Measurements from ENCODE around the gene PIGN.
"Not testable (repeated sequence)": the region's sequence is repeated elsewhere in the genome, so short reads cannot be mapped to it uniquely, and the experiment has no call there.

PIGN gene

DNA sequence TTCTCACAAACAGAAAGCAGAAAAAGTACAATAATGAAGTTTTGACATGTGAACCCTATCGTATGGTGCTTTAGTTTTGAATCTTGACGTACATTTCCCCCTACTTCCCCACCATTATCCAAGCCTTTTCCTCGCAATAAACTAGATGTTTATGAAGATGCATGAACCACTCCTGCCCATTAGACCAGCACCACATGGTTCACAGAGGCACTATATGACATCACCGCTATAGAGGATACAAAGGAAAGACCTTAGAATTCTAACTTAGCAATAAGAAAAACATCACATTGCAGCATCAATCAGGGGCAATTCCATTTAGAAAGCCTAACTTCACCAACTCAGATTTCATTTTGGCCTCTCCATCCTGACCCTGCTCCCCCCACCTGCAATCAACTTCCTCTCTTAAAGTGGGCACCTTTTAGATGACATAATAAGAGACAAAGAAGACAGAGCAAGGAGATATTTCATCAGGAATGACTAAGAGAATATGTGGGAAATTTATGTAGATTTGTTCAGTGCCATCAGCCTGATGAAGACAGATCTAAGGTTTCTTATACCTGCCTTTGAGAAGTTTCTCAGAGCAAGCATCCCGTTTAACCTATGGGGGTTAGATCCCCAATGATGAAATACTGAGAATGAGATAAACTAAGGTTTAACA lies 124.9 kb downstream of the PIGN start:
- DNase-seq (ENCODE audit: low read depth in 3 of 3) = no peak

DNA sequence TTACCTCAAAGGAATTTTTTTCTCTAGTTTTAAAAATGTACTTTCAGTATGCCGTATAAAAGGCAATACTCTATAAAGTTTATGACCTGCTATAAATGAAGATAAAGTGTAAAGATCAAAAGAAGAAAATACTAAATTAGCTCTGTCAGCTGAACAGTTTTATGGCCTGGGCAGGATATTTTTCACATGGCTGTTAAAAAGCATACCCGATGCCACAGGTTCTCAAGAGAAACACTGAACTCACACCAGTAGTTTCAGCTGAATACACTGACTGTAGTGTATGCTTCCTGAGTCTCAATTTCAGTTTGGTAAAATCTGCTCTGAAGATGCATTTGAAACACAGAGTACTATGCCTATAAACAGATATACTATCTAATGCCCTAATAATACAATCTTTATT lies 126.0 kb downstream of the PIGN start:
- DNase-seq (ENCODE audit: low read depth in 3 of 3) = no peak

DNA sequence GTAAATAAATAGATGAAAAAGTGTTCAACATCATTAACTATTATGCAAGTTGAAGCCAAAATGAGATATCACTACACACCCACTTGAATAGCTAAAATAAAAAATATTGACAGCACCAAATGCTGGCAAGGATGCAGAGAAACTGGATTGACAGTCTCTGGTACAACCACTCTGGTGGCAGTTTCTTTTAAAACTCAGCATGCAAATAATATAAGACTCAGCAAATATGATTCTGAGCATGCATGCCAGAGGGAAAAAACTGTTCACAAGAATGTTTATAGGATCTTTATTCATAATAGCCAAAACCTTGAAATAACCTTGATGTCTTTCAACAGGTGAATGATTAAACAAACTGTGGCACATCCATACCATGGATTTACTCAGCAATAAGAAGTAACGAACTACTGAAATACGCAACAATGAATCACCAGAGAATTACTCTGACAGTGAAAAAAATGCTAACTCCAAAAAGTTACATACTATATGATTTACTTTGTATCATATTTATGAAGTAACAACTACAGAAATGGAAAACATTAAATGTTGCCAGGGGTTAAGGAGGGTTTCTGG lies 131.8 kb downstream of the PIGN start:
- no peak for DNase-seq (ENCODE audit: low read depth in 3 of 3)

DNA sequence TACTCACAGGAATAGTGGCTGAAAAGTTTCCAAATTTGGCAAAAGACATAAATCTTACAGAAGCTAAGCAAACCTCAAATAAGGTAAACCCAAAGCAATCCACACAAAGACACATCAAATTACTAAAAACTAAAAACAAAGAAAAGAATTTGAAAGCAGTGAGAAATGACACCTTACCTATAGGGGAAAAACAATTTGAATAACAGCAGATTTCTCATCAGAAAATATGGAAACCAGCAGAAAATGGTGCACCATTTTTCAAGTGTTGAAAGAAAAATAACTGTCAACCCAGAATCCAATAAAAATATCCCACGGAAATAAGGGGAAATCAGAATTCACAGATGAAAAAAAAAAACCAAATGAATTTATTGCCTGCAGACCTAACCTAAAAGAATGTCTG lies 138.6 kb downstream of the PIGN start:
- DNase-seq (ENCODE audit: low read depth in 3 of 3) = no peak

DNA sequence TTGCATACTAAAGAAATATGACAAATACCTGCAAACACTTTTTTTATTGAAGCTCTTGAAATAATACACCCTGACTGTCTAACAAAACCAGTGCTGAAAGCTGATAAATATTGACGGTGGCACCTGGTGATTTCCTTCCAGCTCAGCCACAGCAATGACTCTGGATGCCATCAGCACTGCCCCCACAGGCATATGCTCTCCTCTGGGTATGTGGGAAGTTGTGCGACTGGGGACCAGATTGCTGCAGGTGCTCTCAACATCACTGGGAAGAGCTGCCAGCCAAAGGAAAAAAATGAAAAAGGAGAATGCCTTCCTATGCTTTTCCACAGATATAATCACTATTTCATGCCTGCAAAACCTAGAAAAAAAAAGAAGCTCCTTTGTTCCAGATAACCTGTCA lies 141.5 kb downstream of the PIGN start:
- no peak for DNase-seq (ENCODE audit: low read depth in 3 of 3)

DNA sequence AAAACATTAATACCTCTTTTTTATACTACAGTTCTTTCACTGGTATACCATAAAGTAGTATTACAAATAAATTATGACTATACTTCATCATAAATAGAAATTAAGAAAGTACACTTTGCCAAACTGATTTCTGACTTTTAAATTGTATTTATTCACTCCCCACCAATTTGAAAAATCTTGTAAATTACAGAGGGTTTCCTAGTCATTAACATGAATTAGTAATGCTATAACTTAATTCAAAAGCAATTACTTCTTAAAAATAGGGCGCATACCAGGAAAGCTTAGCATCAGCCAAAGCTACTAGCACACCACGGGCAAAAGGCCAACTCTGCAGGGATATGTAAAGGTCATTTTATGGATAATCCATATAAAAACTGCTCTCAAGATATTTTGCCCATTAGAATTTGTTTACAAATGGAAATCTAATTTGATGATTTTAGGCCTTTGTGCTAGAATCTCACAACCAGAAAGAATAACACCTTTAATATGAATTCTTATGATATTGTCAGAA lies 142.3 kb downstream of the PIGN start:
- DNase-seq (ENCODE audit: low read depth in 3 of 3) = no peak

DNA sequence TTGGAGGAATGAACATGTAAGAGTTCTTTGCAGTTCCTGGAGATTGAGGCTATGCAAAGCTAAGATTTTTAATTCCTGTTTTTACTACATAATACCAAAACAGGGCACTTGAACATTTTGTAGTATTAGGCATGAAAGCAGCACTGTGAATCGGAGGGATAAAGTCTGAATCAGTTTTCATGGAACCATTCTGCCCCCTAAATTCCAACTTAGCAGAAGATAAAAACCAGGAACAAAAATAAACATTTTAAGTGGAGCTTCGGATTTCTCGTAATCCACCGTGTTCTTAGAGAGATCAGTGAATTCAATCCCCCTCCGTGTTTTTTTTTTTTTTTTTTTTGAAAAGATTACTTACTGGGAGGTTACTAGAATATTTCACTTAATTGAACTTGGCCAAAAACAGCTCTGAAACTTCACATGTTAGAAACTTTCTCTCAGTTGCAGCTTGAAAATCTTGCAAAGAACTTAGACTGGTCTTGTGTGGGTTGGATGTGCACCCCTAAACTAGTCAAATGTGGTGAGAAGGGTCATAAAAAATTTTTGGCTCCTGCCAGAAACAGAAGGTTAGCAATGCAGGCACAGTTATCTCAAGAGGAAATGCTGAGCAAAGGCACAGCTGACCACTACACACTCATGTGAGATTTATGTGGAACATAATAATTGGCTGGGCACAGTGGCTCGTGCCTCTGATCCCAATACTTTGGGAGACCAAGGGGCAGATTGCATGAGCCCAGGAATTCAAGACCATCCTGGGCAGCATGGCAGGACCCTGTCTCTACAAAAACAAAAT lies 148.7 kb downstream of the PIGN start:
- DNase-seq (ENCODE audit: low read depth in 3 of 3) = no peak

DNA sequence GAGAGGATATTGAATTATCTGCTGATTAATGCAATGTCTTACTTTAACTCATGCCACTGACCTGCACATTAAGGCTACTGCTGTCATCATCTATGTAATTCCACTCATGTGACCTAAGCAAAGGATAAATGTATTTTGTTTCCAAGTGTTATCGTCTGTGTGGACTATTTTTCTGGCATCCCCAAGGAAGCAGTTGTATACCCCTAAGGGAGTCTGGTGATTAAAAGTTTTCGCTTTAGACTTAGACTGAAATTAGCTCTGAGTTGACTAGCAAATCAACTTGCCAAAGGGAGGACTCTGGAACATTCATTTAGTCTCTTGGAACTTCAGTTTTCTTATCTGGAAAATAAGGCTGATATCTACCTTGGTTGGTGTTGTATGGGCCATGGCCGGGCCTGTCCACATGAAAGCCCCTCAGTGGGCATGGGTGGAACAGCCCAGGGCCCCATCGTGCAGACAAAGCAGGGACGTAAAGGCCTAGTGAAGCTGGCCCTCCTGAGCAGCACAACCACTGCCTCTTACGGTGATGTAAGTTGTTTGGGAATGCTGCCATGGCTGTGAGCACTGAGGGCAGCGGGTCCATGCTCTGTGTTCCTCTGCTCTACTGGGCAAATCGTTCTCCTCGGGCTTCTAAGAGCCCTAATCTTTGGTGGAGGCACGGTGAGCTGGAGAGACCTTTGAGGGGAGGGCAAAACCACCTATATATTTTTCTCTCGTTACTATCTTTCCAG lies 149.7 kb downstream of the PIGN start:
- DNase-seq (ENCODE audit: low read depth in 3 of 3) = no peak

DNA sequence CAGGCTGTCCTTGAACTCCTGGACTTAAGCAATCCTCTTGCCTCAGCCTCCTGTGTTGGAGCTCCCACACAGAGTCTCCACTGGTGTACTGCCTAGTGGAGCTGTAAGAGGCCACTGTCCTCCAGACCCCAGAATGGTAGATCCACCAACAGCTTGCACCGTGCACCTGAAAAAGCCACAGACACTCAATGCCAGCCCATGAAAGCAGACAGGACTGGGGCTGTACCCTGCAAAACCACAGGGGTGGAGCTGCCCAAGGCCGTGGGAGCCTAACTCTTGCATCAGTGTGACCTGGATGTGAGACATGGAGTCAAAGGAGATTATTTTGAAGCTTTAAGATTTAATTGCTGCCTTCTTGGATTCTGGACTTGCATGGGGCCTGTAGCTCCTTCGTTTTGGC lies 152.6 kb downstream of the PIGN start:
- not testable (repeated sequence) for DNase-seq (ENCODE audit: low read depth in 3 of 3)

DNA sequence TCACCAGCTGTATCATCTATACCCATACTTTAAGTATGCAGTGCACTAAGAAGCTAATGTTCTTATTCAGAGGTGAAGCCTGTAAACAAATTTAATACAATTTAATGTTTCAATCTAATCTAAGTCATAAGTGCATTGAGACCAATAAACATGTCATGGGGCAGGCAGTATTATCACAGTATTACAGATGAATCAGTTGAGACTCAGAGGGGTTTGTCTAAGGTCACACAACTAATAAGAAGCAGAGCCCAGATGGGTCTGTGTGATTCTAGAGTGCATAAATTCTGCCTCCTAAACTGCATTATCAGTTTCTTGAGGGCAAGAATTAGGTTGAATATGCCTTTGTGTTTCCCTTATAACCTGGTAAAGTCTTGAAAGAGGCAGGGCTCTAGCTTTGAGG lies 153.1 kb downstream of the PIGN start:
- DNase-seq (ENCODE audit: low read depth in 3 of 3) = no peak

DNA sequence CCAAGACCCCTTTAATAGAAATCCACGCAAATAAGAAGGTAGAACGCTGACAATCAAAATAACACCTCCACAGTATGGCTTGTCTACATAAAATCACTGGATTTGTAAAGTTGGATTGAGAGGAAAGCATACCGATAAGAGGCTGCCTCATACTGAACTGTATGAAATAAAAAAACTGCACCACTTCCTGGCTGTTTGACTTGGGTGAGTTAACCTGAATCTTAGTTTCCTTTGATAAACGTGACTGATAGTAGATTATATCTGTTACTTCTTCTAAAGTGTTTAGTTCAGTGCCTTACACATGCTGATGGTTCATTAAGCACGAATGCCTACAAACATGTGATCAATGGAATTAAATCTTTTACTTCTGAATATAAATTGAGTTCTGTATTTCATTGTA lies 153.6 kb downstream of the PIGN start:
- no peak for DNase-seq (ENCODE audit: low read depth in 3 of 3)

DNA sequence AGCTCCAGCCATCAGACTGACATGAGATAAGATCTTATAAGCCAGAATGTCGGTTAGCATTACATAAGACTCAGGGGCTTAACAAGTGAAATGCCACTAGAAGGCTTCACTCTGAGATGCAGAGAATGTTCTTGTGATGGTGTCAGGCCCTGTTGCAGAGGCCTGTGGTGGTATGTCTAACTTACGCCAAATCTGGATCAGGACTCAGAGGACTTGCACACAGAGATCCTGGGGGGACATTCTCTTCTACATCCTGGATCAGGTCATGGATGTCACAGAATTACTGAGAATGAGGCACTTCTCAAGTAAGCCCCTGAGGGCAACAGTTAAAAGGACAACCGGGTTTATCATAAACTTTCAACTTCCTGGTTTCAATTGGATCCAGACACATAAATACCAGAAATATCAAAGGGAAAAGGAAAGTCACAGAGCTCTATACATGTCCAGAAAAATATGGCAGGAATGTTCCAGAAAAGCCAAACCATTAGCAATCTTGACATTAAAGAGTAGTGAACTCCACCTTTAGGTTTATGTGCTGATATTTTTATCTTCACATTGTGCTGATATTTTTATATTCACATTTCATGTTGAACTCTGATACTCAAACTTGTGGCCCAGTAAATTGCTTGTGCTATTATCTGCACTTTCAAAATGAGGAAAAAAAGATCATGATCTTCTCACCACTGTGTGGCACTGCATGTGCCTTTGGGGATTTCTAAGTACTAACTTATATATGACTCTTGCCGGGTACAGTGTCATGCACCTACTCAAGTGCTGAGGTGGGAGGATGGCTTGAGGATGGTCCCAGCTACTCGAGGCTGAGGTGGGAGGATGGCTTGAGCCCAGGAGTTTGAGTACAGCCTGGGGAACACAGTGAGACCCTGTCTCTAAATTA lies 156.5 kb downstream of the PIGN start:
- no peak for DNase-seq (ENCODE audit: low read depth in 3 of 3)

DNA sequence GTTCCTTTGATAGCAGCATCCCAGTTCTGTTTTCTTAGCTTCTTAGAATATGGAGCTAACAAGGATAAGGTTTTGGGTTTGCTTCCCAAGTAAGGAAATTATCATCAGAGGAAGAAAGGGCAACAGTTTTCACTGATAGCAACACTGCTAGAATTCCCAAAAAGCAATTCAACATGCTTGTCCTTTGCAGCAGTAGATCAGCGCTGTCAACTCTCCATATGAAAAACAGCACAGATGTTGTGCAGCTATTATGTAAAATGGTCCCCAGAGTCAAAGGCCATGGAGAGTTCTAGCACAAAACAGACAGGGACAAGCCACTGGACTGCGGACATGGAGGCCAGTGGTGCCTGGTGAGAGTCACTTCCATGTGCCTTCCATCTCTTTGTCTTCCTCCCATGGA lies 158.1 kb downstream of the PIGN start:
- DNase-seq (ENCODE audit: low read depth in 3 of 3) = no peak

DNA sequence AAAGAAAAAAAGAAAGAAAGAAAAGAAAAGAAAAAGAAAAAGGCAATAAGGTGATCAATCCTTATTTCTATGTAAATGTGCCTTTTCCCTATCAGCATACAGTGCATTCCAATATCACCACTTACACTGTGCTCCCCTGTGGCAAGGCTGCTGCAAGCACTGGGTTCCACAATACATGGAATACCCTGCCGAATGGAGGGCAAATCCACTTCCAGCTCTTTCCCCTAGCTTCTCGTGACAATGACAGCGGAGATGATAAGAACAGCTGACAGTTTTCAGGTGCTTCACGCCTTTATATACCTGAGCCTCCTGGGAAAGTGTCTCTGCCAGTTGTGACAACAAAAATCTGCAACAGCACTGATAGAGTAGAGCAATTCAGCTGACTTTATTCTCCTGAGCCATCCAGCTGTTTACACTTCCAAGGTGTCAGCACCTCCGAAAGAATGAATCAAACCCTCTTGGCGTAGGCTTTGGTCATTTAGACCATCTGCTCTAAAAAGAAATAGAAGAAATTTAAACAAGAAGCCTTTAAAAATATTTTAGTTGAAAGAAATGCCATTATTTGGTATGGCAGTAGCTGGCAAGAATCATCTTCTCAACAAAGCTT lies 158.8 kb downstream of the PIGN start:
- no peak for DNase-seq (ENCODE audit: low read depth in 3 of 3)

DNA sequence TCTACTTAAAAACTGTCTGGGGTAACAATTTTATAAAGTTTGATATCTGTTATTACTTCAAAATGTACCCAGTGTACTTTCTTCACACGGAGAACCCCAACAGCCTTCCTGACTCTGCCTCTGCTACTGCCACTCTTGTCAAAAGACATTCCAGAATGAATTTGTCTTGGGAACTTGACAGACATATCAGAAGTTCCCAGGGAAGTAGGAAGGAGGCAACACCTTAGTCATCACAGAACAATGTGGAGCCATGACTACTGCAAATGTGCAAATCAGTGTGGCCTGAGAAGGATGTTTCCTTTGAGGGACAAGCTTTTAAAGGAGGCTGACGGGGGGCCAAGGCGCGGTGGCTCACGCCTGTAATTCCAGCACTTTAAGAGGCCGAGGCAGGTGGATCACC lies 160.3 kb downstream of the PIGN start:
- no peak for DNase-seq (ENCODE audit: low read depth in 3 of 3)

DNA sequence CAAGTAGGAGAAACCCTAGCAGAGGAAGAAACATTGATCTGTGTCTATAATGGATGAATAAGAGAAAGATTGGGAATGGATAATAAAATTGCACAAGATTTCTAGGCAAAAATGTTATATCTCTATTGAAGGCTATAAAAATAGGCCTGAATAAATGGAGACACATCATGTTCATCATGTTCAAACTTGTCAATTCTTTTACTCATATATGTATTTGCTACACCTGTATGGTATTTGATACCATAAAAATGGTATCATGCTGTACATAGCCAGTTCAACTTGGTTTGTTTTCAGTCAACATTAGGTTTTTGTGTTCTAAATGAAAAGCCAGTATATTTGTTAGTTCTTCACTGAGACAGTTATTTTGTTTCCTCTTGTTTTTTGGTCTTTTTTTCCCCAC lies 161.9 kb downstream of the PIGN start:
- no peak for DNase-seq (ENCODE audit: low read depth in 3 of 3)

DNA sequence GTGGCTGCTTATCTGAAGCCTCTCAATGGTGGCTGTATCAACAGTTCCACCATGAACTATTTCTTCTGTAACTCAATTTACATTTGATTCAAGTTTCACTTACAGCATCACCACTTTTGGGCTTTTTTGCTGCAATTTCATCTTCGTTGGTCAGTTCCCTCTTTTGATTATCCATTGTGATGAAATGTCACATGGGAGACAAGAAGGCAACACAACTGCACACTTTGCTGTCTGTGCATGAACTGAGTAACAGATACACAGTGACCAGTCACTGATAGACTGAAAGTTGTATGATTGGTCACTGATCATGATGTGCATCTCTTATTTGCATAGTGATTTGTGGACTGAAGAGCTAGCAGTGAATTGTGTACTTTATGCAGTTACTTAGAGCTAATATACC lies 163.3 kb downstream of the PIGN start:
- no peak for DNase-seq (ENCODE audit: low read depth in 3 of 3)

DNA sequence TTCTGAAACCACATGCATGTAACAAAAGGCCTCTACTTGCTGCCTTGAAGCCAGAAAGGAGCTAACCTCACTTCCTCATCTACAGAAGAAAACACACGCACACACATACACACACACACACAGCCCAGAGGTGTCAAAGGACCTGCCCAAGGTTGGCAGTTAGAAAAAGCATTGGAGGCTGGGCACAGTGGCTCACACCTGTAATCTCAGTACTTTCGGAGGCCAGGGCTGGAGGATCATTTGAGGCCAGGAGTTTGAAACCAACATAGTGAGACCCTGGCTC lies 168.2 kb downstream of the PIGN start:
- no peak for DNase-seq (ENCODE audit: low read depth in 3 of 3)

DNA sequence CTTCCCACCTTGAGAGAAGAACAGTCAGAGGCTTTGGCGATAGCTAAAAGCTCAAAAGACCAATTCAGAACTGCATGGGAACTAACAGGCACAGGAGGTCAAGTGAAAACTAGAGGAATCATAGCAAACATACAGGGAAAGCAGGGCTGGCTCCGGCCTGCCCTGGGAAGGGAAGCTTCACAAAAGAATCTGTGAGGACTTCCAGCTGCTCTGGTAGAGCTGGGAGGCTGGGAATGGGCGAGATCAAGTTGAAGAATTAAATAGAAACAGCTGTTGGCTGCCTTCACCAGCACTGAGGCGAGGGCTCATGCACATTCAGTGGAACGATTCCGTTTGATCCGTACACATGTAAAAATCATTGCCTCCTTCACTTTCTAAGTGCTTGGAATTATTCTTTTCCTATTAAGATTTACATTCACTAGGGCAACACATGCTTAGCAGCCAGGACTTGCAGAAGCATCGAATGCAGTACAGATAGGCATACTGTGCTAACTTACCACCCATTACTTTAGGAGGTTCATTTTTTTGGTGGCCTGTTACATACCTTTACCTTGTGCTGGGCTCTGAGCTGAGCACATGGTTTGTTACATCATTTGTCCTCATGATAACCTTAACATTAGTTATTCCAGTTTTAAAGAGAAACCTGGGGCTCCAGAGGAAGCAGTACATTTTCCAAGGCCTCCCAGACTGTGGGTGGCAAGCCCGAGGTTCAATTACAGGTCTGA lies 168.7 kb downstream of the PIGN start:
- no peak for DNase-seq (ENCODE audit: low read depth in 3 of 3)

DNA sequence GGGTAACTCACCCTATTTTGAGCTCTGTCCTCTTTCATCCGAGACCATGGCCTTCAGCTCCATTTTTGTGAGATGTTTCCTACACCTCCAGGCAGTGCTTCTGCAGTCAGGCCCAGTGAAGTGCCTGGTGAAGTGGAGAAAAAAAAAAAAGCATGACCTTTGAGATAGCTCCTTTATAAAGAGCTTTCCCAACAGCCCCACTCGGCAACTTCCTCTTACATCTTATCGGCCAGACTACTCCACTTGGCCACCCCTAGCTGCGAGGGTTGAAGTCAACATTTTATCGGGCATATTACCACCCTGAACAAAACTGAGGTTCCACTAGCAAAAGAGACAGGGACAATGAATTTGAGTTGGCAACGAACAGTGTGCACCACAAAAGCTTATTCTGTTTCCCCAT lies 169.2 kb downstream of the PIGN start:
- no peak for DNase-seq (ENCODE audit: low read depth in 3 of 3)

DNA sequence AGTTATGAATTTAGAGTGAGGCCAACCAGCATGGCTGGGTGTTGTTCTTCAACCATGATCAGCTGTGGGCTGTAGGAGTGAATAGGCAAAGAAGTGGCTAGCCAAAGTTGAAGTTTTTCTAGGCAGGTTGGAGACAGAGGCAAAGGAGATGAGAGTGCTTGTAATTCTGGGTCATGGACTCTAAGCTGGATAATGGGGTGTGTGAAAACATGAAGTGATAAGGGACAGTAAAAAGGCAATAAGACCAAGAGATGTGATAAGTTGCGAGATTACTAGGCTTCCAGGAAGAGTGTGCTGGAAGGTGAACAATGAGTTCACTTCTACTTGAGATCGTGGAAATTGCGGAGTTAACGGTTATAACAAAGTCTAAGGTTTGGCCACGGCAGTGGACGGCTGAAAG lies 175.4 kb downstream of the PIGN start:
- no peak for DNase-seq (ENCODE audit: low read depth in 3 of 3)

Measured in stimulated activated CD4-positive, alpha-beta T cell treated with anti-CD3 and anti-CD28 coated beads, TNF-alpha, amount 100 ng/mL, for 24 hours (primary cell).